GM13977 (cell line): Measurements from ENCODE around the gene TMTC1.

ENCODE experiments used
- DNase-seq: peaks from one replicate; pipeline ENCODE4 v3.0.0; 2012; ENCODE audit warnings: low spot score
- in situ Hi-C: fragments of 300-500 bp; cut with MboI; formaldehyde crosslinking; loops from one replicate; pipeline ENCODE4 v1.12.0; 2022; ENCODE audit warnings: low sequenced_read_pairs, low pct_unique_long_range_greater_than_20kb, mixed read lengths, inconsistent platforms; ENCODE audit not compliant: unreplicated experiment
- TF ChIP-seq, protein P1 (sequence below): IDR thresholded peaks from 2 replicates; pipeline ENCODE4 v1.5.1; 2012; ENCODE audit warnings: mild to moderate bottlenecking, control low read depth; ENCODE audit not compliant: insufficient read depth; ENCODE audit errors: extremely low read depth, missing control alignments

The TMTC1 gene

DNA sequence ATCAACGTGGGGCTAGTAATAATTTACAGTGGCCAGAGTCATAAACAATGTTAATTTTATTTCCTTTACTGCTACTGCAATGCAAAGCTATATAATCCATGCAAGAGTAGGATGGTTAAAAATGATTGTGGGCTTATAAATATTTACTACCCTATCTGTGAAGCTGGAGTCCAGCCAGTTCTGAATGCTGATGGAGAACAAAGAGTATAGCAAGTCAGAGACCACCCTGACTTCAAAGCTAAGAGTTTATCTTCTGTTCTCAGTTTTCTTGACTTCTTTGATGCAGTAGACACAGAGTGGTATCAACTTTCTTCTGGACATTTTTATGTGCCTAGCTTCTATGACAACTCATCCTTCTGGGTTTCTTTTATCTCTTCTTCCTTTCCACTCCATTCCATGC lies 252.3 kb downstream of the TMTC1 start:
- DNase-seq = no peak
- in situ Hi-C loops = no loop called here
- TF ChIP-seq, protein P1, sequence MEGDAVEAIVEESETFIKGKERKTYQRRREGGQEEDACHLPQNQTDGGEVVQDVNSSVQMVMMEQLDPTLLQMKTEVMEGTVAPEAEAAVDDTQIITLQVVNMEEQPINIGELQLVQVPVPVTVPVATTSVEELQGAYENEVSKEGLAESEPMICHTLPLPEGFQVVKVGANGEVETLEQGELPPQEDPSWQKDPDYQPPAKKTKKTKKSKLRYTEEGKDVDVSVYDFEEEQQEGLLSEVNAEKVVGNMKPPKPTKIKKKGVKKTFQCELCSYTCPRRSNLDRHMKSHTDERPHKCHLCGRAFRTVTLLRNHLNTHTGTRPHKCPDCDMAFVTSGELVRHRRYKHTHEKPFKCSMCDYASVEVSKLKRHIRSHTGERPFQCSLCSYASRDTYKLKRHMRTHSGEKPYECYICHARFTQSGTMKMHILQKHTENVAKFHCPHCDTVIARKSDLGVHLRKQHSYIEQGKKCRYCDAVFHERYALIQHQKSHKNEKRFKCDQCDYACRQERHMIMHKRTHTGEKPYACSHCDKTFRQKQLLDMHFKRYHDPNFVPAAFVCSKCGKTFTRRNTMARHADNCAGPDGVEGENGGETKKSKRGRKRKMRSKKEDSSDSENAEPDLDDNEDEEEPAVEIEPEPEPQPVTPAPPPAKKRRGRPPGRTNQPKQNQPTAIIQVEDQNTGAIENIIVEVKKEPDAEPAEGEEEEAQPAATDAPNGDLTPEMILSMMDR = no peak

DNA sequence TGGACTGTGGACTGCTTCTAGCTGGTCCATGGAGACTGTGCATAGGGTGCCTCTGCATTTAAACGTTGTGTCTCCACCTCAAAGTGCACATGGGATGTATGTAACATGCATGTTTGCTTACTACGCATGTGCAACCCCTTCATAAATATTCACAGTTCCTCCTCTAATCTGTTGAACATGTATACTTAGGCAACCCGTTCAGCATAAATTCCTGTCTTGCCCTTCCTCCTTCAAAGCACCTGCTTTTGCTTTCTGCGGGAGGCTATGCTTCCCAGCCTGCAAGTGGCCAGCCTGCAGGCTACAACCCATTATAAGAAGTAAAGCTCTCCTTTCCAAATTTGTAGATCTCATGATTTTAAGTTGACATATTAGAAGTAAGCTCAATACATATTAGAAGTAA lies 253.3 kb downstream of the TMTC1 start:
- in situ Hi-C loops = no loop called here
- TF ChIP-seq, protein P1 = no peak
- DNase-seq = no peak

- in situ Hi-C loops = no loop called here
- DNase-seq = no peak
- TF ChIP-seq, protein P1 = no peak
These were observed 255.6 kb downstream of the TMTC1 start for GRCh38 chr12:29528161-29528560.

DNA sequence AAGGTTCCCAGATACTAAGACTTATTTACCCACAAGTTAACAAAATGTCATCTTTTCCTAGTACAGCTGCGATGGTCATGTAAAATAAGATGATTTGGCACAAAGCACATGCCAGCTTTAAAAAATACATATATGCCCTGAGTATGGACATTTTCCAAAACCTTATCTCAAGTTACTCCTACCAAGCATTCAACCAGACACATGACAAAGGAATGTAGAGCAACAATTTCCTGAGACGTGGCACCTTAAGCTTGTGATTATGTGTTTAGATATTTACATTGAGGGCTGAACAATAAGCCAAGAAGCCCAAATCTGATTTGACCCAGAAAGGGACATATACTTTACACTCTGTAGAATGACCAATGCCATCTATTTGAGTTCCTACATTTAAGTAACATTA lies 261.8 kb downstream of the TMTC1 start:
- no peak for DNase-seq
- TF ChIP-seq, protein P1 = no peak
- in situ Hi-C loops = no loop called here

DNA sequence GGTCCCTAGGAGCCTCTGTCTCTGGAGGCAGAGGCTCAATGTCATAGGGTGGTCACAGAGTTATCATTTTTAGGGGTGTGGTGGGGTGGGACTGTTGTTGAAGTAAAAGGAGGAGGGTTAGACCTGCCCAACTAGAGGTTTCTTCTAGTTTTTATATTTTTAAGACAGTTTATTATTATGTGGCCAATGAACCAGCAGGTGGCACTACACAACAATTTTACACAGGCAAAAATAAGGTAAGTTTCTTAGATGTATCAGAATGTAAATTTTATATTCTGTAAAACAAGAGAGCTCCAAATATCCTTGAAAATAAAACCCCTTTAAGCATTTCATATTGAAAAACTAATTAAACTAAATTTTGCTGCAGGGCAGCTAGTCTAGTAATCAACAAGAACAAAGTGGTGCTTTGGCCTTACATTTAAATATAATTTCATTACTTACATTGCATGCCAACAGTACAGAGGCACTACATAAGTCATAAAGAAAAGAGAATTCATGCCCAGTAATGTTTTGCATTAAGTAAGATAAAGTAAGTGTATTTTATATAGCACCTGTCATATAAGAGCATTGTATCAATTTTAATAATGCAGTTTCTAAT lies 264.1 kb downstream of the TMTC1 start:
- in situ Hi-C loops = no loop called here
- DNase-seq = peak; percentile 28
- TF ChIP-seq, protein P1 = peak; percentile 59

DNA sequence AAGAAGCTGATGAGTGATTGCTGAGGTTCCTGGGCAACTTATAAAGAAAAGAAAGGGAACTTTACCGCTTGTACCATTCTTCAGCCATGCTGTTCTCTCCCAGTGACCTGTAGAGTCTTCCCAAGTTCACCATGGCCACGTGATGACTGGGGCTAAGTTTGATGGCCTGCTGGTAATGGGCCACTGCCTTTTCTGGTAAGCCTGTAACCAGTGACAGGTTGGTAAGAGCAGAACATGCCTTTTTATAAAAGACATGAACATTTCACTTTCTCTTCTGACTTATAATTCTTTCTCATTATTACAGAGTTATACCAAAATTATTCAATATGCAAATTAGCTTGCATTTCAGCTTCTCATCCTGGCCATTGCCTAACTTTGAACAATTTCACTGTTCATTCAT lies 265.3 kb downstream of the TMTC1 start:
- in situ Hi-C loops = no loop called here
- DNase-seq = no peak
- TF ChIP-seq, protein P1 = no peak

DNA sequence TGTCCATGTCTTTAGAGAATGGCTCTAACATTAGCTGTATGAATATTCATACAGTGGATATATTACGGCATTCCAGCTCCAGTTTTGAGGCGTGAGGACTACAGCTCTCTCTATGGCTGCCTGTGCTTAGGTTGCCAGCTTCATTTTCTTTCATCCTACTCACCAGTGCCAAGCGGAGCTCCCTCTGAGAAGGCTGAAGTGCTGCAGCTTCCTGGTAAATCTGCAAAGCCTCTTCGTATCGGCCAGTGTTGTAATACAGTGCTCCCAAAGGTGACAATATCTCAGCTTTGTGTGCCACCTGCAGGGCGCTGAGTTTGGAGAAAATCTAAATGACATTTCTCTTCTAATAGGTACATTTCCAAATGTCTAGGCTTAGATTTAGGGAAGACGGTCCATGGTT lies 266.5 kb downstream of the TMTC1 start:
- no peak for DNase-seq
- TF ChIP-seq, protein P1 = no peak
- in situ Hi-C loops = no loop called here
